Activated CD8-positive, alpha-beta T cell treated with anti-CD3 and anti-CD28 coated beads for 36 hours (primary cell): ENCODE results near the gene TTC21B. TPM values are rescaled to one million over a fixed set of nuclear protein-coding genes. Genes with fewer than 3 reads are reported as not detected.

ENCODE experiments used
- ATAC-seq: fragments of 200-7000 bp; cut with Tn5 transposase; one replicate; pipeline ENCODE4 v1.10.0; 2021; ENCODE audit warnings: mild to moderate bottlenecking, moderate library complexity
- CTCF ChIA-PET: fragments of 350-600 bp; sonication (Branson Sonifier 250); formaldehyde crosslinking; loops from one replicate; lab custom pipeline; 2021; ENCODE audit warnings: antibody characterized with exemption; lab: Charles Lee
- POLR2A ChIA-PET: fragments of 350-600 bp; sonication (Branson Sonifier 250); formaldehyde crosslinking; loops from one replicate; lab custom pipeline; 2021; ENCODE audit warnings: antibody characterized with exemption; lab: Charles Lee
- DNase-seq: peaks from one replicate; pipeline ENCODE4 v3.0.0-alpha.2; 2020
- H3K27ac Mint-ChIP-seq: one replicate; pipeline ENCODE4 v1.8.0; 2021; ENCODE audit warnings: mild to moderate bottlenecking, mixed read lengths
- H3K27me3 Mint-ChIP-seq: one replicate; pipeline ENCODE4 v1.8.0; 2021; ENCODE audit warnings: mixed read lengths
- H3K36me3 Mint-ChIP-seq: one replicate; pipeline ENCODE4 v1.8.0; 2021; ENCODE audit warnings: low read depth, mixed read lengths
- H3K4me1 Mint-ChIP-seq: one replicate; pipeline ENCODE4 v1.8.0; 2021; ENCODE audit warnings: low read depth, mixed read lengths
- H3K4me3 Mint-ChIP-seq: one replicate; pipeline ENCODE4 v1.8.0; 2021; ENCODE audit warnings: mild to moderate bottlenecking, moderate library complexity, mixed read lengths
- H3K9me3 Mint-ChIP-seq: one replicate; pipeline ENCODE4 v1.8.0; 2021; ENCODE audit warnings: mixed read lengths
- intact Hi-C: fragments of 100-400 bp; cut with micrococcal nuclease; formaldehyde crosslinking; loops from one replicate; pipeline ENCODE4 v1.10.0; 2022
- total RNA-seq, 2 experiments: library from RNA; stranded (reverse); gene quantifications; one replicate each; pipeline ENCODE4 v1.2.3, GENCODE V29; 2021
- TF ChIP-seq, protein P1 (sequence below): fragments of 200-600 bp; IDR thresholded peaks from one replicate; pipeline ENCODE4 v1.8.0; 2022; ENCODE audit warnings: antibody characterized with exemption, mild to moderate bottlenecking

TTC21B gene
- total RNA-seq, 2 experiments from 2014 or later, result 22.1 to 24.1 TPM

DNA sequence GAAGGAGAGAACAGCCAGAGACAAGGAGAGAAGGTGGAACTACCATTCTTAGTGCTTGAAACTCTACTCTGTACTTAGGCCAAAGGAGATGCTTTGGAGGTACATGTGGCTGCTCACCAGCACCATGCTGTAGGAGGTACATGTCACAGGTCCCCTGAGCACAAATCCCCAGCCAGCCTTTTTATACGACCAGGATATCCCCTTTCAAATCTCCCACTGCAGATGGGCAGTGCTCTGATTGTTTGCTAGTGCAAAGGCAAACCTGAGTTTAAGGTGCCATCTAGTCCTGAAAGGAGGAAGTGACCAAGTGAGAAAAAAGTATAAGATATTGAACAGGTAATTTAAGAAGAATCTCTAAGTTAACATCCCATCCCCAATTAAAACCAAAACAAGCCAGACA is 17.1 kb upstream of the TTC21B start:
- no peak overlapping the region for H3K27ac Mint-ChIP-seq
- intact Hi-C loops, result no loop called here

DNA sequence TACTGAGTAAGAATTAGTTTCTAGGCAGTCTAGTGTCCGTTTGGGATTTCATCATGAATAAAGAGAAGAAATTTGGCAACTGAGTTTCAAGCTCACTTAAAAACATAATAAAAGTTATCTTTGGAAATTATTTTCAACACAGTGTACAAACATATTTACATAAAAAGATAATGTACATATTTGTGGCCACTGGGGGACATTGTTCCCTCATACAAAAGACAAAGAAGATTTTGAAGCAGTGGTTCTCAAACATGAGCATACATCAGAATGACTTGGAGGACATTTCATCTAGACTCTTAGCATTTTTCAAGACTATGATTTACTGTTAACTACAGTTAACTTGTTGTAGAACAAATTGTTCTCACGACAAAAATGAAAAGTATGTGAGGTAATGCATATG is 15.7 kb upstream of the TTC21B start:
- Mint-ChIP-seq H3K27me3 (peaks cover 21% of the 10 kb centered on the region), H3K27ac (no peak overlapping the region), H3K4me3 (no peak overlapping the region), H3K36me3 (no peaks in the 10 kb centered on the region), H3K9me3 (no peaks in the 10 kb centered on the region), H3K4me1 (no peaks in the 10 kb centered on the region)
- TF ChIP-seq, protein P1, sequence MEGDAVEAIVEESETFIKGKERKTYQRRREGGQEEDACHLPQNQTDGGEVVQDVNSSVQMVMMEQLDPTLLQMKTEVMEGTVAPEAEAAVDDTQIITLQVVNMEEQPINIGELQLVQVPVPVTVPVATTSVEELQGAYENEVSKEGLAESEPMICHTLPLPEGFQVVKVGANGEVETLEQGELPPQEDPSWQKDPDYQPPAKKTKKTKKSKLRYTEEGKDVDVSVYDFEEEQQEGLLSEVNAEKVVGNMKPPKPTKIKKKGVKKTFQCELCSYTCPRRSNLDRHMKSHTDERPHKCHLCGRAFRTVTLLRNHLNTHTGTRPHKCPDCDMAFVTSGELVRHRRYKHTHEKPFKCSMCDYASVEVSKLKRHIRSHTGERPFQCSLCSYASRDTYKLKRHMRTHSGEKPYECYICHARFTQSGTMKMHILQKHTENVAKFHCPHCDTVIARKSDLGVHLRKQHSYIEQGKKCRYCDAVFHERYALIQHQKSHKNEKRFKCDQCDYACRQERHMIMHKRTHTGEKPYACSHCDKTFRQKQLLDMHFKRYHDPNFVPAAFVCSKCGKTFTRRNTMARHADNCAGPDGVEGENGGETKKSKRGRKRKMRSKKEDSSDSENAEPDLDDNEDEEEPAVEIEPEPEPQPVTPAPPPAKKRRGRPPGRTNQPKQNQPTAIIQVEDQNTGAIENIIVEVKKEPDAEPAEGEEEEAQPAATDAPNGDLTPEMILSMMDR, result no peak
- CTCF ChIA-PET, result interaction anchor here (1.2 kb wide), 1 partner anchor 17 kb away, joined by 3 read pairs; no protein-coding TSS in a partner anchor
- DNase-seq, result no peak
- ATAC-seq, result no peak
- POLR2A ChIA-PET, result interaction anchor here (0.7 kb wide), 1 partner anchor 15 kb away, joined by 3 read pairs; no protein-coding TSS in a partner anchor
- intact Hi-C loops, result no loop called here

More for the DNA sequence above, 17.1 kb upstream of the TTC21B start:
- peaks cover 25% of the 10 kb centered on the region for H3K27me3 Mint-ChIP-seq
- TF ChIP-seq, protein P1, result no peak
- H3K4me3 Mint-ChIP-seq, result no peak overlapping the region
- ChIA-PET CTCF (interaction anchor here (1.7 kb wide), 1 partner anchor 16 kb away, joined by 5 read pairs; no protein-coding TSS in a partner anchor), POLR2A (no interaction called here)
- H3K36me3 Mint-ChIP-seq, result no peaks in the 10 kb centered on the region
- no peak for ATAC-seq
- H3K9me3 Mint-ChIP-seq, result no peaks in the 10 kb centered on the region
- DNase-seq, result no peak
- H3K4me1 Mint-ChIP-seq, result no peaks in the 10 kb centered on the region

DNA sequence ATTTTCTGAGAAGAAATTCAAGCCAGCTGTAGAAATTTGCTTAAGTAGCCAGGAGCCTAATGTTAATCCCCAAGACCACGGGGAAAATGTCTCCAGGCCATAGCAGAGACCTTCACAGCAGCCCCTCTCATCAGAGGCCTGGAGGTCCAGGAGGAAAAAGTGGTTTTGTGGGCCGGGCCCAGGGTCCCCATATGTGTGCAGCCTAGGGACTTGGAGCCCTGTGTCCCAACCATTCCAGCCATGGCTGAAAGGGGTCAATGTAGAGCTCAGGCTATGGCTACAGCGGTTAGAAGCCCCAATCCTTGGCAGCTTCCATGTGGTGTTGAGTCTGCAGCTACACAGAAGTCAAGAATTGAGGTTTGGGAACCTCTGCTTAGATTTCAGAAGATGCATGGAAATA is 14.2 kb upstream of the TTC21B start:
- ChIA-PET CTCF (interaction anchor here (1.1 kb wide), 1 partner anchor 20 kb away, joined by 3 read pairs; no protein-coding TSS in a partner anchor), POLR2A (no interaction called here)
- intact Hi-C loops, result no loop called here
- Mint-ChIP-seq H3K9me3 (no peaks in the 10 kb centered on the region), H3K27me3 (peaks cover 16% of the 10 kb centered on the region), H3K27ac (no peak overlapping the region), H3K36me3 (no peaks in the 10 kb centered on the region), H3K4me1 (no peaks in the 10 kb centered on the region), H3K4me3 (no peak overlapping the region)
- no peak for ATAC-seq
- TF ChIP-seq, protein P1, result no peak
- no peak for DNase-seq

DNA sequence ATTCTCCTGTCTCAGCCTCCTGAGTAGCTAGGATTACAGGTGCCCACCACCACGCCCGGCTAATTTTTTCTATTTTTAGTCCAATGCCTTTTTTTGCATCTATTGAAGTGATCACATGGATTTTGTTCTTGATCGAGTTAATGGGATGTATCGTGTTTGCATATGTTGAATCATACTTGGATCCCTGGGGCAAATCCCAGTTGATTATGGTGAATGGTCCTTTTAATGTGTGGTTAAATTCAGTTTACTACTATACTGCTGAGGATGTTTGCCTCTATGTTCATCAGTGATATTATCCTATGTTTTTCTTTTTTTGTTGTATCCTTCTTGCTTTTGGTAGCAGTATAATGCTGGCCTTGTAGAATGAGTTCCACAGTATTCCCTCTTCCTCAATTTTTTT is 8.2 kb upstream of the TTC21B start:
- peaks cover 2% of the 10 kb centered on the region for H3K27me3 Mint-ChIP-seq
- ChIA-PET CTCF (no interaction called here), POLR2A (no interaction called here)
- TF ChIP-seq, protein P1, result no peak
- DNase-seq (no peak), ATAC-seq (no peak)
- H3K9me3 Mint-ChIP-seq, result no peaks in the 10 kb centered on the region
- H3K4me1 Mint-ChIP-seq, result no peaks in the 10 kb centered on the region
- no peak overlapping the region for H3K27ac Mint-ChIP-seq
- no peaks in the 10 kb centered on the region for H3K36me3 Mint-ChIP-seq
- intact Hi-C loops, result no loop called here
- no peak overlapping the region for H3K4me3 Mint-ChIP-seq

DNA sequence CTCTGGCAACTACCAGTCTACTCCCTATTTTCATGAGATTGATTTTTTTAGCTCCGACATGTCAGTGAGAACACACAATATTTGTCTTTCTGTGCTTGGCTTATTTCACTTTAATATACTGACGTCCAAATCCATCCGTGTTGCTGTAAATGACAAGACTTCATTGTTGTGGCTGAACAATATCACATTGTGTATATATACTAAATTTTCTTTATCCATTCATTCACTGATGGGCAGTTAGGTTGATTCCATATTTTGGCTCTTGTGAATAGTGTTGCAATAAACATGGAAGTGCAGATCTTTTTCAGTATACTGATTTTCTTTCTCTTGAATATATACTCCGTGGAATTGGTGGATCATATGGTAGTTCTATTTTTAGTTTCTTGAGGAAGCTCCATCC is 5.8 kb upstream of the TTC21B start:
- no peak for ATAC-seq
- no peak overlapping the region for H3K27ac Mint-ChIP-seq
- TF ChIP-seq, protein P1, result no peak
- POLR2A ChIA-PET, result no interaction called here
- H3K27me3 Mint-ChIP-seq, result no peaks in the 10 kb centered on the region
- H3K36me3 Mint-ChIP-seq, result no peaks in the 10 kb centered on the region
- peaks cover 13% of the 10 kb centered on the region for H3K4me1 Mint-ChIP-seq
- H3K4me3 Mint-ChIP-seq, result no peak overlapping the region
- CTCF ChIA-PET, result no interaction called here
- no peak for DNase-seq
- intact Hi-C loops, result no loop called here
- H3K9me3 Mint-ChIP-seq, result peaks cover 2% of the 10 kb centered on the region
